Mononuclear cell (primary cell): ENCODE measurements around the gene CD40LG. TPM values are rescaled to one million over a fixed set of nuclear protein-coding genes. Genes with fewer than 3 reads are reported as not detected.

Experiments used
- total RNA-seq: library from RNA; depleted of rRNA; stranded (reverse); fragments of >200 nt; gene quantifications from one replicate; pipeline ENCODE4 v1.2.3, GENCODE V29; 2012

Gene CD40LG
- total RNA-seq, 1 donor: 18.4 TPM

Other genes starting within 250 kb of the CD40LG start
- gene BRS3, start 160.2 kb upstream of the CD40LG start, total RNA-seq: not detected
- gene HTATSF1, start 150.6 kb upstream of the CD40LG start, total RNA-seq: 21.1 TPM
- not detected for gene VGLL1, start 115.9 kb upstream of the CD40LG start, total RNA-seq
- 63.8 TPM for gene ARHGEF6, start 132.8 kb downstream of the CD40LG start, total RNA-seq
- 402 TPM for gene RBMX, start 232.6 kb downstream of the CD40LG start, total RNA-seq